DOHH2 (cell line): Measurements from ENCODE around the gene SNCAIP.

Experiments used
- H3F3A ChIP-seq: fragments of 200-600 bp; sonication (generic), shearing (Covaris generic); 2 replicates; pipeline ENCODE4 v1.6.0; 2016; ENCODE audit warnings: antibody characterized with exemption, mild to moderate bottlenecking; ENCODE audit not compliant: control insufficient read depth, insufficient read depth
- H3K27ac ChIP-seq: fragments of 200-600 bp; sonication (generic); 2 replicates; pipeline ENCODE4 v1.5.1; 2014; ENCODE audit warnings: low read depth, mild to moderate bottlenecking, low read length, moderate library complexity
- H3K27me3 ChIP-seq: fragments of 200-600 bp; sonication (generic); 2 replicates; pipeline ENCODE4 v1.6.1; 2014; ENCODE audit warnings: mild to moderate bottlenecking, low read length, mixed read lengths; ENCODE audit not compliant: control insufficient read depth
- H3K36me3 ChIP-seq: fragments of 200-600 bp; sonication (generic); 2 replicates; pipeline ENCODE4 v1.6.1; 2014; ENCODE audit warnings: mild to moderate bottlenecking, low read length, moderate library complexity, mixed read lengths; ENCODE audit not compliant: control insufficient read depth
- H3K4me1 ChIP-seq: fragments of 200-600 bp; sonication (generic); 2 replicates; pipeline ENCODE4 v1.6.1; 2014; ENCODE audit warnings: mild to moderate bottlenecking, low read length, mixed read lengths; ENCODE audit not compliant: control insufficient read depth
- H3K4me2 ChIP-seq: fragments of 200-600 bp; sonication (generic); 2 replicates; pipeline ENCODE4 v1.6.0; 2014; ENCODE audit warnings: mild to moderate bottlenecking, low read length, moderate library complexity
- H3K4me3 ChIP-seq: fragments of 200-600 bp; sonication (generic); 2 replicates; pipeline ENCODE4 v1.5.1; 2014; ENCODE audit warnings: mild to moderate bottlenecking, low read length, mixed read lengths
- H3K79me2 ChIP-seq: fragments of 200-600 bp; sonication (generic); 2 replicates; pipeline ENCODE4 v1.6.1; 2014; ENCODE audit warnings: mild to moderate bottlenecking, low read length, mixed read lengths; ENCODE audit not compliant: control insufficient read depth
- H3K9me2 ChIP-seq: fragments of 200-600 bp; sonication (generic); replicated peaks from 2 replicates; pipeline ENCODE4 v1.6.1; 2014; ENCODE audit warnings: mild to moderate bottlenecking, low read length, mixed read lengths; ENCODE audit not compliant: control insufficient read depth
- H3K9me3 ChIP-seq: fragments of 200-600 bp; sonication (generic); 2 replicates; pipeline ENCODE4 v1.6.1; 2014; ENCODE audit warnings: antibody characterized with exemption, low read length, mixed read lengths; ENCODE audit not compliant: control insufficient read depth, insufficient read depth
- H4K20me1 ChIP-seq: fragments of 200-600 bp; sonication (generic); 2 replicates; pipeline ENCODE4 v1.6.0; 2014; ENCODE audit warnings: low read depth, mild to moderate bottlenecking, antibody characterized with exemption, low read length, moderate library complexity; ENCODE audit not compliant: control insufficient read depth, insufficient read depth
- CTCF ChIP-seq: fragments of 200-600 bp; sonication (generic); IDR thresholded peaks from one replicate; pipeline ENCODE4 v1.5.1; 2014; ENCODE audit warnings: antibody characterized with exemption, mild to moderate bottlenecking, low read depth, low read length; ENCODE audit not compliant: poor library complexity, severe bottlenecking
- EZH2phosphoT487 ChIP-seq: fragments of 200-600 bp; sonication (generic); IDR thresholded peaks from 2 replicates; pipeline ENCODE4 v1.6.1; 2017; ENCODE audit warnings: borderline replicate concordance, mild to moderate bottlenecking, antibody characterized with exemption, low read length, moderate library complexity, mixed read lengths

The SNCAIP gene

GRCh38 chr5:122384739-122385235, 72.8 kb downstream of the SNCAIP start:
- H3K4me1 ChIP-seq = no peaks in the 10 kb centered on the region
- no peaks in the 10 kb centered on the region for H3K9me3 ChIP-seq
- no peaks in the 10 kb centered on the region for H3K36me3 ChIP-seq
- H3K27me3 ChIP-seq = no peaks in the 10 kb centered on the region
- no peak overlapping the region for H3K4me2 ChIP-seq
- H3K9me2 ChIP-seq = no peaks in the 10 kb centered on the region; the same call in 1 of the 2 replicates
- H3K27ac ChIP-seq = no peak overlapping the region
- TF ChIP-seq CTCF = no peak
- TF ChIP-seq EZH2phosphoT487 = no peak
- H3K4me3 ChIP-seq = no peak overlapping the region
- no peaks in the 10 kb centered on the region for H3K79me2 ChIP-seq
- H4K20me1 ChIP-seq = no peaks in the 10 kb centered on the region
- no peaks in the 10 kb centered on the region for H3F3A ChIP-seq

GRCh38 chr5:122385286-122385685, 73.2 kb downstream of the SNCAIP start:
- no peaks in the 10 kb centered on the region for H3K36me3 ChIP-seq
- H3K9me3 ChIP-seq = no peaks in the 10 kb centered on the region
- no peak for TF ChIP-seq CTCF
- TF ChIP-seq EZH2phosphoT487 = no peak
- no peak overlapping the region for H3K4me3 ChIP-seq
- H3K4me1 ChIP-seq = no peaks in the 10 kb centered on the region
- no peaks in the 10 kb centered on the region; the same call in 1 of the 2 replicates for H3K9me2 ChIP-seq
- H3K27ac ChIP-seq = no peak overlapping the region
- H3F3A ChIP-seq = no peaks in the 10 kb centered on the region
- H4K20me1 ChIP-seq = no peaks in the 10 kb centered on the region
- no peak overlapping the region for H3K4me2 ChIP-seq
- H3K27me3 ChIP-seq = no peaks in the 10 kb centered on the region
- no peaks in the 10 kb centered on the region for H3K79me2 ChIP-seq

- H3K36me3 ChIP-seq = no peaks in the 10 kb centered on the region
- no peaks in the 10 kb centered on the region; the same call in 1 of the 2 replicates for H3K9me2 ChIP-seq
- no peaks in the 10 kb centered on the region for H3K4me1 ChIP-seq
- no peaks in the 10 kb centered on the region for H4K20me1 ChIP-seq
- H3K27me3 ChIP-seq = no peaks in the 10 kb centered on the region
- no peak for TF ChIP-seq EZH2phosphoT487
- no peak for TF ChIP-seq CTCF
- no peak overlapping the region for H3K4me3 ChIP-seq
- no peaks in the 10 kb centered on the region for H3K79me2 ChIP-seq
- H3K9me3 ChIP-seq = no peaks in the 10 kb centered on the region
- no peak overlapping the region for H3K4me2 ChIP-seq
- H3K27ac ChIP-seq = no peak overlapping the region
- H3F3A ChIP-seq = no peaks in the 10 kb centered on the region
Measured at GRCh38 chr5:122385808-122386207, 73.8 kb downstream of the SNCAIP start.

GRCh38 chr5:122390154-122390553, 78.1 kb downstream of the SNCAIP start:
- Histone ChIP-seq H3K27ac (no peak overlapping the region), H3K27me3 (no peaks in the 10 kb centered on the region), H4K20me1 (no peaks in the 10 kb centered on the region), H3K4me2 (no peak overlapping the region), H3K9me3 (no peaks in the 10 kb centered on the region), H3K9me2 (no peaks in the 10 kb centered on the region), H3K4me3 (no peak overlapping the region), H3F3A (no peaks in the 10 kb centered on the region), H3K79me2 (no peaks in the 10 kb centered on the region), H3K36me3 (no peaks in the 10 kb centered on the region), H3K4me1 (no peaks in the 10 kb centered on the region)
- TF ChIP-seq EZH2phosphoT487 (no peak), CTCF (no peak)
